RWPE2 (cell line): ENCODE measurements around the gene REC8.

ENCODE experiments used
- ATAC-seq: fragments of 200-7000 bp; cut with Tn5 transposase; 3 replicates; pipeline ENCODE4 v1.9.1; 2021; ENCODE audit warnings: low read depth
- DNase-seq: peaks from one replicate; pipeline ENCODE4 v3.0.0-alpha.2; 2020; ENCODE audit warnings: low spot score
- H3K27ac ChIP-seq: fragments of 450-650 bp; 2 replicates; pipeline ENCODE4 v1.5.1; 2017; ENCODE audit warnings: mild to moderate bottlenecking; ENCODE audit not compliant: poor library complexity, severe bottlenecking
- H3K27me3 ChIP-seq: fragments of 250-450 bp; sonication (Bioruptor Pico); 2 replicates; pipeline ENCODE4 v1.5.1; 2021; ENCODE audit warnings: mild to moderate bottlenecking, moderate library complexity; ENCODE audit not compliant: insufficient read depth, poor library complexity, severe bottlenecking
- H3K36me3 ChIP-seq: fragments of 250-450 bp; sonication (Bioruptor Pico); 2 replicates; pipeline ENCODE4 v1.5.1; 2020; ENCODE audit warnings: low read depth, mild to moderate bottlenecking, moderate library complexity
- H3K4me1 ChIP-seq: fragments of 250-450 bp; sonication (Bioruptor Pico); 2 replicates; pipeline ENCODE4 v1.5.1; 2021; ENCODE audit warnings: mild to moderate bottlenecking, moderate library complexity; ENCODE audit not compliant: insufficient read depth, poor library complexity, severe bottlenecking
- H3K4me3 ChIP-seq: fragments of 250-450 bp; sonication (Bioruptor Pico); 2 replicates; pipeline ENCODE4 v1.5.1; 2021; ENCODE audit warnings: mild to moderate bottlenecking, moderate library complexity; ENCODE audit not compliant: severe bottlenecking
- H3K9me3 ChIP-seq: fragments of 250-450 bp; sonication (Bioruptor Pico); 2 replicates; pipeline ENCODE4 v1.5.1; 2021; ENCODE audit warnings: mild to moderate bottlenecking, moderate library complexity; ENCODE audit not compliant: severe bottlenecking
- TF ChIP-seq, protein P1 (sequence below): fragments of 450-650 bp; IDR thresholded peaks from one replicate; pipeline ENCODE4 v1.5.1; 2017; ENCODE audit warnings: mild to moderate bottlenecking, moderate library complexity; ENCODE audit not compliant: poor library complexity, severe bottlenecking

REC8 gene

DNA sequence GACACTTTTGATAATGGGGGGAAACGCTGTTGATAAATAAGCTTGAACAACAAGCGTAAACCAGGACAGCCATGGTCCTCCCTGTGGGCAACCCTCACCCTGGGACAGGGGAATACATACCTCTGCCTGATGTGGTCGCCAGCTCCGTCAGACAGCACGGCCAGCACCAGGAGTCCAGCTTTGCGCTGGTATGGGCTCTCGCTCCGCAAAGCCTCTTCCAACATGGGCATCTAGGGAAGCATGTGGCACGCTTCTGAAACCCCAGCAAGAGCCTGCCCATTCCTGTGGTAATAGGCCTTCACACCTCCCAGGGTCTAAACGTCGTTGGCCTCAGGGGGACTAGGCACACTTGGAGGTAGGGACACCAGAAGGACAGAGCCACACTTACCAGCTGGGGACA is 13.9 kb downstream of the REC8 start:
- H3K27ac ChIP-seq: no peak overlapping the region
- no peaks in the 10 kb centered on the region for H3K9me3 ChIP-seq
- peaks cover 67% of the 10 kb centered on the region for H3K36me3 ChIP-seq
- H3K27me3 ChIP-seq: no peaks in the 10 kb centered on the region
- ATAC-seq: no peak
- TF ChIP-seq, protein P1, sequence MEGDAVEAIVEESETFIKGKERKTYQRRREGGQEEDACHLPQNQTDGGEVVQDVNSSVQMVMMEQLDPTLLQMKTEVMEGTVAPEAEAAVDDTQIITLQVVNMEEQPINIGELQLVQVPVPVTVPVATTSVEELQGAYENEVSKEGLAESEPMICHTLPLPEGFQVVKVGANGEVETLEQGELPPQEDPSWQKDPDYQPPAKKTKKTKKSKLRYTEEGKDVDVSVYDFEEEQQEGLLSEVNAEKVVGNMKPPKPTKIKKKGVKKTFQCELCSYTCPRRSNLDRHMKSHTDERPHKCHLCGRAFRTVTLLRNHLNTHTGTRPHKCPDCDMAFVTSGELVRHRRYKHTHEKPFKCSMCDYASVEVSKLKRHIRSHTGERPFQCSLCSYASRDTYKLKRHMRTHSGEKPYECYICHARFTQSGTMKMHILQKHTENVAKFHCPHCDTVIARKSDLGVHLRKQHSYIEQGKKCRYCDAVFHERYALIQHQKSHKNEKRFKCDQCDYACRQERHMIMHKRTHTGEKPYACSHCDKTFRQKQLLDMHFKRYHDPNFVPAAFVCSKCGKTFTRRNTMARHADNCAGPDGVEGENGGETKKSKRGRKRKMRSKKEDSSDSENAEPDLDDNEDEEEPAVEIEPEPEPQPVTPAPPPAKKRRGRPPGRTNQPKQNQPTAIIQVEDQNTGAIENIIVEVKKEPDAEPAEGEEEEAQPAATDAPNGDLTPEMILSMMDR: no peak
- H3K4me1 ChIP-seq: peaks cover 4% of the 10 kb centered on the region
- no peak for DNase-seq
- H3K4me3 ChIP-seq: no peak overlapping the region

GRCh38 chr14:24186831-24187538 is 15.1 kb downstream of the REC8 start:
- no peaks in the 10 kb centered on the region for H3K9me3 ChIP-seq
- no peak overlapping the region for H3K27ac ChIP-seq
- TF ChIP-seq, protein P1: no peak
- H3K36me3 ChIP-seq: peaks cover 65% of the 10 kb centered on the region
- no peak for ATAC-seq
- no peak for DNase-seq
- no peaks in the 10 kb centered on the region for H3K27me3 ChIP-seq
- no peak overlapping the region for H3K4me3 ChIP-seq
- H3K4me1 ChIP-seq: peaks cover 4% of the 10 kb centered on the region

DNA sequence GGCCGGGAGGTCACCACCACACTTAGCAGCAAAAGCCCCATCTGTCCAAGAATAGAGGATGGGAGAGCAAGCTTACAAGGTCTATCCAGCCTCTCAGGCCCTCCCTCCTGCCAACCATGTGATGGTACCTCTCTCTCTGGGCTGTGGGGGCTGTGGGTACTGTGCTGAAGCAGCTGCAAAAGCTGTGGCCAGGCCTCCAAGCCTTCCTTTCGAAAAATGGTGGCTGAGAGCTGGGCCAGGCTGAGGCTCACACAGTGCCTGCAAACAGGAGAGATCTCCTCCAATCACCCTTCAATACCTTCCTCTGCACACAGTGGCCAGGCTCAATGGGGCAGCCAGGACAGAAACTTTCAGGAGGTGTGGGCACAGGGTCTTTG is 15.6 kb downstream of the REC8 start:
- ATAC-seq: no peak
- peaks cover 69% of the 10 kb centered on the region for H3K36me3 ChIP-seq
- H3K4me3 ChIP-seq: peak overlapping the region; percentile 77
- no peaks in the 10 kb centered on the region for H3K9me3 ChIP-seq
- H3K27ac ChIP-seq: no peak overlapping the region
- no peak for DNase-seq
- no peaks in the 10 kb centered on the region for H3K27me3 ChIP-seq
- TF ChIP-seq, protein P1: no peak
- H3K4me1 ChIP-seq: peaks cover 4% of the 10 kb centered on the region

DNA sequence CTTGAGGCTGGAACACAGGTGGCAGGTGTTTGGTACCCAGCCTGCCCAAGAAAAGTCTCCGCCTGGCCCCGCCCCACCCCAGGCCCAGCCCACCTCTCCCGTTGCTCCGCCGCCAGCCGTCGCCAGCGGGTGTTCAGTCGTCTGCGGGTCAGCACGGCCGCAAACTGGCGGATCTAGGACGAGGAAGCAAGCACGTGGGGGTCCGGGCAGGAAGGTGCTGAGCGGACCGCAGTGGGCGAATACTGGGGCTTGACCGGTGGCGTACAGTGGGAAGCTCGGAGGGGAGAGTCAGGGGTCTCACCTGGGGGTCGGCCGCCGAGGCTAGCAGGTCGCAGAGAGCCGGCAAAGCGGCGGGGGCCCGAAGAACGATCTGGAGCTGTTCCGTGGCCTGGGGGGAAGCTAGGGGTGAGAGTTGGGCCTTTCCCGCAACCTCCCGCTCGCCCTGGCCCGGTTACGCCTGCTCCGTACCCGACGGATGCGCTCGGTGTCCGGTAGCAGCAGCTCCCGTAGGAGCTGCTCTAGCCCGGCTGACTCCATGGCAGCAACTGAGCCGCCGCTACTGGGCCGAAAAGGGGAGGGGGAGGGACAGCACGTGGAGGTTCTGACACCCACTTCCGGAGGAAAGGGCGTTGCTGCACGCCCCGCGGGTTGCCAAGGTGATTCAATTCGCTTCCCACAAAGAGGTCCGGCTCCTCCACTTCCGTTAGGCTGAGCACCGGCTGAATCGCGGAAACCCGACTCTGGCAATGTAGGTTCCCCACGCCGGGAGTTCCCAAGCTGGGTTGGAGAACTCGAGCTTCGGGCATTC is 16.6 kb downstream of the REC8 start, which contains the start of gene IPO4:
IPO4 (minus strand) TSS at position 566 of the 808 bp plus-strand sequence; CDS start at position 537, 29 bp downstream.
- peak; percentile 88 for ATAC-seq
- Histone ChIP-seq H3K4me3 (peak within 1 kb of the TSS; percentile 77), H3K27me3 (no peaks in the 10 kb centered on the region), H3K36me3 (peaks cover 67% of the 10 kb centered on the region), H3K9me3 (no peaks in the 10 kb centered on the region), H3K27ac (peak within 1 kb of the TSS; percentile 62), H3K4me1 (peaks cover 4% of the 10 kb centered on the region)
- peak; percentile 99 for DNase-seq
- TF ChIP-seq, protein P1: no peak
